ENCODE results near the gene RPUSD3.
"Not testable (repeated sequence)": the region's sequence is repeated elsewhere in the genome, so short reads cannot be mapped to it uniquely, and the experiment has no call there.

Gene RPUSD3

GRCh38 chr3:9865125-9865637, 21.4 kb upstream of the RPUSD3 start:
- DNase-seq (ENCODE audit: low spot score): not testable (repeated sequence)

GRCh38 chr3:9864200-9864927, 20.6 kb upstream of the RPUSD3 start:
- no peak for DNase-seq (ENCODE audit: low spot score)

- no peak for DNase-seq (ENCODE audit: low spot score)
These were observed 19.4 kb upstream of the RPUSD3 start for GRCh38 chr3:9863058-9863772.

GRCh38 chr3:9862391-9863057, 18.7 kb upstream of the RPUSD3 start:
- no peak for DNase-seq (ENCODE audit: low spot score)

GRCh38 chr3:9861626-9862130, 17.9 kb upstream of the RPUSD3 start:
- DNase-seq (ENCODE audit: low spot score): no peak

- DNase-seq (ENCODE audit: low spot score): no peak
These were observed 17.4 kb upstream of the RPUSD3 start for GRCh38 chr3:9861201-9861600.

GRCh38 chr3:9859530-9860025, 15.8 kb upstream of the RPUSD3 start:
- no peak for DNase-seq (ENCODE audit: low spot score)

- no peak for DNase-seq (ENCODE audit: low spot score)
These were observed 11.8 kb upstream of the RPUSD3 start for GRCh38 chr3:9855594-9855993.

- DNase-seq (ENCODE audit: low spot score): not testable (repeated sequence)
These were observed 10.6 kb upstream of the RPUSD3 start for GRCh38 chr3:9854291-9854940.

GRCh38 chr3:9852528-9852927, 8.7 kb upstream of the RPUSD3 start:
- no peak for DNase-seq (ENCODE audit: low spot score)

GRCh38 chr3:9851926-9852325, 8.1 kb upstream of the RPUSD3 start:
- DNase-seq (ENCODE audit: low spot score): not testable (repeated sequence)

- not testable (repeated sequence) for DNase-seq (ENCODE audit: low spot score)
These were observed 7.6 kb upstream of the RPUSD3 start for GRCh38 chr3:9851383-9851782.

- DNase-seq (ENCODE audit: low spot score): peak; percentile 45
These were observed 5.1 kb upstream of the RPUSD3 start for GRCh38 chr3:9848860-9849259.

- not testable (repeated sequence) for DNase-seq (ENCODE audit: low spot score)
These were observed 4.1 kb upstream of the RPUSD3 start for GRCh38 chr3:9847870-9848269.

- DNase-seq (ENCODE audit: low spot score): no peak
These were observed 3.2 kb upstream of the RPUSD3 start for GRCh38 chr3:9846931-9847488.

GRCh38 chr3:9846231-9846630, 2.4 kb upstream of the RPUSD3 start:
- DNase-seq (ENCODE audit: low spot score): no peak

GRCh38 chr3:9841015-9841414, 2.8 kb downstream of the RPUSD3 start:
- no peak for DNase-seq (ENCODE audit: low spot score)

GRCh38 chr3:9838856-9839255, 5.0 kb downstream of the RPUSD3 start:
- no peak for DNase-seq (ENCODE audit: low spot score)

GRCh38 chr3:9837701-9838582, 5.9 kb downstream of the RPUSD3 start:
- no peak for DNase-seq (ENCODE audit: low spot score)

All from cerebellar cortex (tissue), 1 donor.